B cell (primary cell): ENCODE results near the gene EGFR. TPM values are rescaled to one million over a fixed set of nuclear protein-coding genes. Genes with fewer than 3 reads are reported as not detected.

Source experiments
- ATAC-seq: fragments of 200-7000 bp; cut with Tn5 transposase; one replicate; pipeline ENCODE4 v1.10.0; 2021; ENCODE audit warnings: low read depth, mild to moderate bottlenecking, moderate number of reproducible peaks, moderate library complexity
- CTCF ChIA-PET: fragments of 350-600 bp; sonication (Branson Sonifier 250); formaldehyde crosslinking; loops from one replicate; lab custom pipeline; 2021; ENCODE audit warnings: antibody characterized with exemption, inconsistent platforms; lab: Charles Lee
- POLR2A ChIA-PET: fragments of 350-600 bp; sonication (Branson Sonifier 250); formaldehyde crosslinking; loops from one replicate; lab custom pipeline; 2021; ENCODE audit warnings: antibody characterized with exemption; lab: Charles Lee
- DNase-seq: peaks from one replicate; pipeline ENCODE4 v3.0.0; 2013
- H2AFZ ChIP-seq: 2 replicates; pipeline ENCODE4 v1.6.1; 2012; ENCODE audit warnings: mild to moderate bottlenecking, low read depth, low read length; ENCODE audit not compliant: insufficient read depth, poor library complexity, severe bottlenecking
- H3K27ac ChIP-seq, 2 donors: 1 replicate in 1 of 2; 2 replicates in 1 of 2; pipeline ENCODE4 v1.5.1; 2012 to 2013; ENCODE audit warnings: low read length in 2 of 2, mild to moderate bottlenecking in 2 of 2, moderate library complexity in 1 of 2
- H3K27me3 ChIP-seq, 4 experiments: fragments of 200-600 bp in 1 of 4; sonication (generic) in 1 of 4; replicated peaks in 1 of 4; 1 replicate in 2 of 4; 2 replicates in 2 of 4; pipeline versions ENCODE4 v1.6.1 to v1.7.0; 2013 to 2016; ENCODE audit warnings: low read length in 3 of 4, mild to moderate bottlenecking in 2 of 4, mixed read lengths in 1 of 4, moderate library complexity in 1 of 4; ENCODE audit not compliant: insufficient read depth in 4 of 4, control insufficient read depth in 3 of 4; ENCODE audit errors: control extremely low read depth in 1 of 4
- H3K36me3 ChIP-seq, 2 experiments: replicated peaks in 1 of 2; 1 replicate in 1 of 2; 2 replicates in 1 of 2; pipeline versions ENCODE4 v1.6.1 to v1.7.1; 2013; ENCODE audit warnings: low read length in 1 of 2; ENCODE audit not compliant: insufficient read depth in 2 of 2, control insufficient read depth in 1 of 2; ENCODE audit errors: control extremely low read depth in 1 of 2, extremely low read depth in 1 of 2
- H3K4me1 ChIP-seq, 2 donors: fragments of 200-600 bp in 1 of 2; sonication (generic) in 1 of 2; 1 replicate in 1 of 2; 2 replicates in 1 of 2; pipeline versions ENCODE4 v1.5.1 to v1.6.1; 2013 to 2017; ENCODE audit warnings: low read length in 2 of 2; ENCODE audit not compliant: control insufficient read depth in 2 of 2, insufficient read depth in 2 of 2
- H3K4me2 ChIP-seq: replicated peaks from 2 replicates; pipeline ENCODE3; 2012; ENCODE audit warnings: mild to moderate bottlenecking, low read depth, low read length; ENCODE audit not compliant: poor library complexity, severe bottlenecking
- H3K4me3 ChIP-seq, 5 experiments: fragments of 200-600 bp in 1 of 5; sonication (generic) in 1 of 5; 1 replicate in 3 of 5; 2 replicates in 2 of 5; pipeline versions ENCODE4 v1.5.1 to v1.7.0; 2011 to 2016; ENCODE audit warnings: low read length in 4 of 5, mild to moderate bottlenecking in 4 of 5, low read depth in 2 of 5, control low read depth in 1 of 5, moderate library complexity in 1 of 5; ENCODE audit not compliant: insufficient read depth in 1 of 5; ENCODE audit errors: control extremely low read depth in 1 of 5, extremely low read depth in 1 of 5
- H3K79me2 ChIP-seq: fragments of 200-600 bp; sonication (generic); one replicate; pipeline ENCODE4 v1.6.0; 2016; ENCODE audit warnings: low read length; ENCODE audit not compliant: control insufficient read depth, insufficient read depth
- H3K9ac ChIP-seq: fragments of 200-600 bp; sonication (generic); 2 replicates; pipeline ENCODE4 v1.6.1; 2017; ENCODE audit warnings: mild to moderate bottlenecking, low read length, moderate library complexity
- H3K9me3 ChIP-seq, 3 donors: one replicate each; pipeline versions ENCODE4 v1.6.1 to v1.7.1; 2013; ENCODE audit warnings: low read length in 2 of 3; ENCODE audit not compliant: control insufficient read depth in 2 of 3, insufficient read depth in 1 of 3; ENCODE audit errors: control extremely low read depth in 1 of 3
- H4K20me1 ChIP-seq: 2 replicates; pipeline ENCODE4 v1.6.0; 2012; ENCODE audit warnings: mild to moderate bottlenecking, low read length; ENCODE audit not compliant: insufficient read depth, control insufficient read depth, poor library complexity, severe bottlenecking
- H3K27ac Mint-ChIP-seq: one replicate; pipeline ENCODE4 v1.8.0; 2021; ENCODE audit warnings: mixed read lengths
- H3K27me3 Mint-ChIP-seq: one replicate; pipeline ENCODE4 v1.8.0; 2021; ENCODE audit warnings: mixed read lengths
- H3K4me1 Mint-ChIP-seq: one replicate; pipeline ENCODE4 v1.8.0; 2021; ENCODE audit warnings: mixed read lengths
- H3K4me3 Mint-ChIP-seq: one replicate; pipeline ENCODE4 v1.8.0; 2021; ENCODE audit warnings: mixed read lengths
- H3K9me3 Mint-ChIP-seq: one replicate; pipeline ENCODE4 v1.8.0; 2022; ENCODE audit warnings: mixed read lengths; ENCODE audit not compliant: insufficient read depth
- EZH2 ChIP-seq: IDR thresholded peaks from 2 replicates; pipeline ENCODE4 v1.6.1; 2012; ENCODE audit warnings: borderline replicate concordance, low read depth, mild to moderate bottlenecking, moderate library complexity, low read length; ENCODE audit not compliant: insufficient read depth, poor library complexity, severe bottlenecking
- WGBS: methylation state at CpG from one replicate; pipeline ENCODE4 v1.1.5; 2013; ENCODE audit warnings: missing lambda C conversion rate; ENCODE audit not compliant: insufficient coverage; 5-methylcytosine and 5-hydroxymethylcytosine counted together
- intact Hi-C: fragments of 100-400 bp; cut with micrococcal nuclease; formaldehyde crosslinking; loops from one replicate; pipeline ENCODE4 v1.10.0; 2022
- polyA plus RNA-seq: library from polyadenylated mRNA; depleted of rRNA; stranded (reverse); fragments of >200 nt; gene quantifications from 2 replicates; pipeline ENCODE4 v1.2.3, GENCODE V29; 2012
- total RNA-seq, 2 donors: library from RNA; stranded (reverse); fragments of 120-200 nt in 1 of 2; gene quantifications; 1 replicate in 1 of 2; 2 replicates in 1 of 2; pipeline versions ENCODE4 v1.2.3 to v1.2.4, GENCODE V29; 2013 to 2022
- TF ChIP-seq, protein P1 (sequence below): fragments of 200-600 bp; IDR thresholded peaks from one replicate; pipeline ENCODE4 v1.8.0; 2022; ENCODE audit warnings: antibody characterized with exemption, mild to moderate bottlenecking

Gene EGFR
- total and polyA plus RNA-seq, 2 donors (not counting 1 experiment from before 2014, with no cell fraction given) = not detected

DNA sequence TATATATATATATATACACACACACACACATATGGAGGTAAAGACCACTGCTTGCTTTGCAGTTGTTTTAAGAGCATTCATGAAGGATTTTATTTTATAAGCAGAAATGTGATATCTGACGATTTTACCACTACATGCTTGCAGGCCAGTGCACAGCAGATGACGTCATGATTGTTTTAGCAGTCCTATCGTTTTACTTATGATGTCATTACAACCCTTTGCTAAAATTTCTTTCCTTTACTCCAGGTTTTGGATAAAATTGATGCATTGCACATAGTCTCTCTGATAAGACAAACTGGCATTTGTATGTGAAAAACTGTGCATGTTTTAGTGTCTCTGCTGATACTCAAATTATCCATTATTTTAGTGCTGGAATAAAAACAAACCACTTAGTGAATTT lies 9.2 kb downstream of the EGFR start:
- Histone ChIP-seq H3K4me1 (no peaks in the 10 kb centered on the region), H3K9me3 (no peaks in the 10 kb centered on the region), H3K4me2 (no peak overlapping the region), H3K36me3 (no peaks in the 10 kb centered on the region), H2AFZ (no peak overlapping the region), H4K20me1 (no peaks in the 10 kb centered on the region), H3K27me3 (peaks cover 0 to 3% (median 0%) of the 10 kb centered on the region in 4 experiments), H3K9ac (no peak overlapping the region), H3K27ac (no peak overlapping the region), H3K79me2 (no peaks in the 10 kb centered on the region), H3K4me3 (no peak overlapping the region)
- CTCF ChIA-PET = no interaction called here
- no CpG with 5 or more reads among the region's 3 CpGs for WGBS
- Mint-ChIP-seq H3K9me3 (no peaks in the 10 kb centered on the region), H3K27me3 (peaks cover 21% of the 10 kb centered on the region), H3K27ac (no peak overlapping the region), H3K4me3 (no peak overlapping the region), H3K4me1 (no peaks in the 10 kb centered on the region)
- no peak for ATAC-seq
- POLR2A ChIA-PET = no interaction called here
- intact Hi-C loops = no loop called here
- DNase-seq = no peak
- TF ChIP-seq, protein P1, sequence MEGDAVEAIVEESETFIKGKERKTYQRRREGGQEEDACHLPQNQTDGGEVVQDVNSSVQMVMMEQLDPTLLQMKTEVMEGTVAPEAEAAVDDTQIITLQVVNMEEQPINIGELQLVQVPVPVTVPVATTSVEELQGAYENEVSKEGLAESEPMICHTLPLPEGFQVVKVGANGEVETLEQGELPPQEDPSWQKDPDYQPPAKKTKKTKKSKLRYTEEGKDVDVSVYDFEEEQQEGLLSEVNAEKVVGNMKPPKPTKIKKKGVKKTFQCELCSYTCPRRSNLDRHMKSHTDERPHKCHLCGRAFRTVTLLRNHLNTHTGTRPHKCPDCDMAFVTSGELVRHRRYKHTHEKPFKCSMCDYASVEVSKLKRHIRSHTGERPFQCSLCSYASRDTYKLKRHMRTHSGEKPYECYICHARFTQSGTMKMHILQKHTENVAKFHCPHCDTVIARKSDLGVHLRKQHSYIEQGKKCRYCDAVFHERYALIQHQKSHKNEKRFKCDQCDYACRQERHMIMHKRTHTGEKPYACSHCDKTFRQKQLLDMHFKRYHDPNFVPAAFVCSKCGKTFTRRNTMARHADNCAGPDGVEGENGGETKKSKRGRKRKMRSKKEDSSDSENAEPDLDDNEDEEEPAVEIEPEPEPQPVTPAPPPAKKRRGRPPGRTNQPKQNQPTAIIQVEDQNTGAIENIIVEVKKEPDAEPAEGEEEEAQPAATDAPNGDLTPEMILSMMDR = no peak
- no peak for TF ChIP-seq EZH2

DNA sequence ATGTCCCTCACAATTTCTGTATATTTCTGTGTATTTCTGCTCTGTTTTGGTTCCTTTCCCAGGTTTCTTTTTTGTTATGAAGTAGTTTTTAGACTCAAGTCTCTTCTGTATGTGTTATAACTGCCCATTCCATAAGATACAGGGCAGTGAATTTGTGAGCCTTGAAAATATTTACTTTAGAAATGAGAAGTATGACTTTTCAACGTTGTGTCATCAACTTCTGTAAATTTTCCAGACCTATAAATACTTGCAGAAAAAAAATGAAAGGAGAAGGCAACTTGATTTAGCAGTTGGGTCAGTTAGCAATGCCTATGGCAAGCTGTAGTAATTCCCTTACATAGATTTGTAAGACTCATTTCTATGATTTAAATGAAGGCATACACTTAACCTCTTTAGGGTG lies 11.5 kb downstream of the EGFR start:
- no peak overlapping the region for H2AFZ ChIP-seq
- ChIA-PET POLR2A (no interaction called here), CTCF (no interaction called here)
- H3K4me1 ChIP-seq = no peaks in the 10 kb centered on the region
- Mint-ChIP-seq H3K9me3 (no peaks in the 10 kb centered on the region), H3K27me3 (peaks cover 18% of the 10 kb centered on the region), H3K4me3 (no peak overlapping the region), H3K27ac (no peak overlapping the region), H3K4me1 (no peaks in the 10 kb centered on the region)
- no peaks in the 10 kb centered on the region for H3K36me3 ChIP-seq
- H3K4me2 ChIP-seq = no peak overlapping the region
- H3K9ac ChIP-seq = no peak overlapping the region
- no peaks in the 10 kb centered on the region for H3K9me3 ChIP-seq
- intact Hi-C loops = no loop called here
- TF ChIP-seq EZH2 = no peak
- TF ChIP-seq, protein P1 = no peak
- no peaks in the 10 kb centered on the region for H3K79me2 ChIP-seq
- H3K27ac ChIP-seq = no peak overlapping the region
- H3K27me3 ChIP-seq = no peaks in the 10 kb centered on the region
- ATAC-seq = no peak
- no peaks in the 10 kb centered on the region for H4K20me1 ChIP-seq
- no peak overlapping the region for H3K4me3 ChIP-seq
- no CpG with 5 or more reads among the region's 1 CpG for WGBS
- no peak for DNase-seq
